Measurements from ENCODE around the gene HRAS.

- TF ChIP-seq CTCF (IDR thresholded peaks at IDR 0.05) = no peak
- no peak for TF ChIP-seq EP300 (IDR thresholded peaks at IDR 0.05)
Observed at GRCh38 chr11:492427-493226, 42.7 kb downstream of the HRAS start.
